ENCODE data around the gene CLK3.
"Not testable (repeated sequence)": the region's sequence is repeated elsewhere in the genome, so short reads cannot be mapped to it uniquely, and the experiment has no call there.

CLK3 gene
- total RNA-seq = 143 to 145 reads per million in 2 donors

GRCh38 chr15:74615508-74616365 is at the start of gene CLK3:
CLK3 (plus strand) TSS chr15:74615836; CDS start chr15:74619197, 3,361 bp downstream.
- peak; percentile 94 for DNase-seq

GRCh38 chr15:74568594-74568993 is 47.0 kb upstream of the CLK3 start:
- DNase-seq = no peak

- no peak for DNase-seq
These were observed 45.9 kb upstream of the CLK3 start for GRCh38 chr15:74569731-74570070.

- DNase-seq = no peak
These were observed 44.4 kb upstream of the CLK3 start for GRCh38 chr15:74571191-74571590.

GRCh38 chr15:74573987-74574386 is 41.6 kb upstream of the CLK3 start:
- no peak for DNase-seq

GRCh38 chr15:74578496-74578994 is 37.1 kb upstream of the CLK3 start:
- no peak for DNase-seq

- DNase-seq = no peak
These were observed 36.6 kb upstream of the CLK3 start for GRCh38 chr15:74579001-74579400.

GRCh38 chr15:74580538-74581350 is 34.9 kb upstream of the CLK3 start:
- no peak for DNase-seq

GRCh38 chr15:74584204-74584603 is 31.4 kb upstream of the CLK3 start:
- no peak for DNase-seq

GRCh38 chr15:74584779-74585178 is 30.9 kb upstream of the CLK3 start:
- DNase-seq = no peak

GRCh38 chr15:74585191-74585590 is 30.4 kb upstream of the CLK3 start:
- DNase-seq = no peak

- no peak for DNase-seq
These were observed 29.8 kb upstream of the CLK3 start for GRCh38 chr15:74585857-74586256.

- no peak for DNase-seq
These were observed 25.8 kb upstream of the CLK3 start for GRCh38 chr15:74589826-74590225.

- no peak for DNase-seq
These were observed 23.4 kb upstream of the CLK3 start for GRCh38 chr15:74592222-74592621.

- no peak for DNase-seq
These were observed 22.5 kb upstream of the CLK3 start for GRCh38 chr15:74593122-74593521.

GRCh38 chr15:74594455-74594854 is 21.2 kb upstream of the CLK3 start:
- DNase-seq = no peak

- DNase-seq = no peak
These were observed 20.4 kb upstream of the CLK3 start for GRCh38 chr15:74595271-74595670.

GRCh38 chr15:74596736-74597135 is 18.9 kb upstream of the CLK3 start:
- DNase-seq = not testable (repeated sequence)

GRCh38 chr15:74597146-74597705 is 18.4 kb upstream of the CLK3 start:
- not testable (repeated sequence) for DNase-seq

- peak; percentile 83 for DNase-seq
These were observed 17.4 kb upstream of the CLK3 start for GRCh38 chr15:74598126-74598842.

GRCh38 chr15:74599156-74599555 is 16.5 kb upstream of the CLK3 start:
- DNase-seq = no peak

- no peak for DNase-seq
These were observed 12.4 kb upstream of the CLK3 start for GRCh38 chr15:74603026-74603788.

All from activated gamma-delta T cell (primary cell).